HepG2 (cell line): ENCODE results near the gene BMPER. TPM values are rescaled to one million over a fixed set of nuclear protein-coding genes. Genes with fewer than 3 reads are reported as not detected.

Experiments
- ATAC-seq: fragments of 200-7000 bp; cut with Tn5 transposase; 3 replicates; pipeline ENCODE4 v1.9.1; 2020; ENCODE audit warnings: mild to moderate bottlenecking, moderate library complexity
- BruUV-seq: library from RNA; stranded (reverse); fragments of 400-500 nt; replicated peaks from 2 replicates; lab custom pipeline; 2021; lab: Mats Ljungman, UMichigan
- CTCF ChIA-PET: fragments of 300-600 bp; formaldehyde crosslinking; extraction: SDS; loops from one replicate; lab custom pipeline; 2021; ENCODE audit warnings: low total read pairs, inconsistent platforms, low intra/inter-chr PET ratio; lab: Yijun Ruan, JAX
- POLR2A ChIA-PET: fragments of 350-600 bp; sonication (Branson Sonifier 250); formaldehyde crosslinking; loops from one replicate; lab custom pipeline; 2020; ENCODE audit warnings: antibody characterized with exemption, inconsistent platforms; lab: Yijun Ruan, JAX
- DNase-seq: peaks from one replicate; pipeline ENCODE4 v3.0.0-alpha.2; 2015; ENCODE audit warnings: low spot score
- FAIRE-seq: peaks from 3 replicates; lab custom pipeline; 2011; peaks lifted over from hg19 to GRCh38; lab: Jason Lieb, UNC
- H2AFZ ChIP-seq: one replicate; pipeline ENCODE4 v1.6.1; 2011; ENCODE audit warnings: low read length, inconsistent platforms
- H3K27ac ChIP-seq: fragments of 300-600 bp; 3 replicates; pipeline ENCODE4 v1.8.0; 2011; ENCODE audit warnings: mixed run types, mild to moderate bottlenecking, mixed read lengths, low read length, inconsistent platforms; ENCODE audit not compliant: insufficient read depth; ENCODE audit errors: extremely low read length
- H3K27me3 ChIP-seq, 2 experiments: fragments of 200-600 bp in 1 of 2; 2 replicates in 1 of 2; 3 replicates in 1 of 2; pipeline versions ENCODE4 v1.6.0 to v1.8.0; 2011; ENCODE audit warnings: low read length in 2 of 2, mild to moderate bottlenecking in 2 of 2, moderate library complexity in 2 of 2, inconsistent platforms in 1 of 2; ENCODE audit not compliant: insufficient read depth in 2 of 2, control insufficient read depth in 1 of 2
- H3K36me3 ChIP-seq, 2 experiments: fragments of 200-600 bp in 1 of 2; replicated peaks in 1 of 2; 2 replicates in 1 of 2; 3 replicates in 1 of 2; pipeline versions ENCODE4 v1.5.1 to v1.8.0; 2011; ENCODE audit warnings: low read length in 2 of 2, inconsistent platforms in 1 of 2; ENCODE audit not compliant: insufficient read depth in 2 of 2, control insufficient read depth in 1 of 2
- H3K4me1 ChIP-seq: 2 replicates; pipeline ENCODE4 v1.5.1; 2012; ENCODE audit warnings: low read length, inconsistent platforms; ENCODE audit not compliant: insufficient read depth
- H3K4me2 ChIP-seq: 2 replicates; pipeline ENCODE4 v1.6.0; 2011; ENCODE audit warnings: low read depth, low read length, inconsistent platforms
- H3K4me3 ChIP-seq, 3 experiments: fragments of 200-600 bp in 1 of 3; sonication (generic), shearing (Covaris generic) in 1 of 3; replicated peaks in 1 of 3; 2 replicates each; pipeline ENCODE4 v1.5.1; 2011 to 2016; ENCODE audit warnings: low read length in 3 of 3, inconsistent platforms in 2 of 3, low read depth in 2 of 3, mild to moderate bottlenecking in 2 of 3, control low read depth in 1 of 3, mixed read lengths in 1 of 3; ENCODE audit not compliant: insufficient read depth in 1 of 3
- H3K79me2 ChIP-seq: one replicate; pipeline ENCODE4 v1.6.1; 2011; ENCODE audit warnings: low read length, inconsistent platforms; ENCODE audit not compliant: insufficient read depth
- H3K9ac ChIP-seq: 2 replicates; pipeline ENCODE4 v1.6.0; 2011; ENCODE audit warnings: mild to moderate bottlenecking, low read depth, low read length, inconsistent platforms; ENCODE audit not compliant: insufficient read depth
- H3K9me3 ChIP-seq: 2 replicates; pipeline ENCODE4 v1.5.1; 2012; ENCODE audit warnings: mild to moderate bottlenecking, low read length
- H4K20me1 ChIP-seq: 2 replicates; pipeline ENCODE4 v1.6.0; 2011; ENCODE audit warnings: inconsistent platforms, mild to moderate bottlenecking, low read length, moderate library complexity; ENCODE audit not compliant: insufficient read depth
- ARID2 ChIP-seq: sonication (generic); formaldehyde crosslinking; IDR thresholded peaks from 2 replicates; pipeline ENCODE4 v1.8.1; 2022; ENCODE audit warnings: mild to moderate bottlenecking, missing genetic modification reagents, borderline replicate concordance
- CCDC6 ChIP-seq: sonication (generic); formaldehyde crosslinking; IDR thresholded peaks from 2 replicates; pipeline ENCODE4 v1.8.1; 2022; ENCODE audit warnings: mild to moderate bottlenecking, missing genetic modification reagents, moderate library complexity
- FOXK1 ChIP-seq: sonication (generic); formaldehyde crosslinking; IDR thresholded peaks from 2 replicates; pipeline ENCODE4 v1.4.0; 2020; ENCODE audit warnings: low read depth, missing genetic modification reagents, borderline replicate concordance
- PAX8 ChIP-seq: sonication (generic); formaldehyde crosslinking; IDR thresholded peaks from 2 replicates; pipeline ENCODE4 v1.8.0; 2022; ENCODE audit warnings: mild to moderate bottlenecking, missing genetic modification reagents, borderline replicate concordance
- REXO4 ChIP-seq: sonication (generic); formaldehyde crosslinking; IDR thresholded peaks from 2 replicates; pipeline ENCODE4 v1.8.0; 2022; ENCODE audit warnings: missing genetic modification reagents, mild to moderate bottlenecking, borderline replicate concordance
- SATB2 ChIP-seq: sonication (generic); formaldehyde crosslinking; IDR thresholded peaks from 2 replicates; pipeline ENCODE4 v1.5.0; 2020; ENCODE audit warnings: missing genetic modification reagents
- SOX6 ChIP-seq, 2 experiments: fragments of 450-650 bp in 1 of 2; sonication (generic) in 1 of 2; formaldehyde crosslinking in 1 of 2; IDR thresholded peaks; 2 replicates each; pipeline versions ENCODE4 v1.4.0 to v1.6.1; 2017 to 2020; ENCODE audit warnings: antibody characterized with exemption in 1 of 2, mild to moderate bottlenecking in 1 of 2, missing genetic modification reagents in 1 of 2
- ZNF407 ChIP-seq: sonication (generic); formaldehyde crosslinking; IDR thresholded peaks from one replicate; pipeline ENCODE4 v1.5.1; 2020; ENCODE audit warnings: mild to moderate bottlenecking, missing genetic modification reagents; ENCODE audit errors: not compliant biosample characterization
- ZNF414 ChIP-seq: sonication (generic); formaldehyde crosslinking; IDR thresholded peaks from 2 replicates; pipeline ENCODE4 v1.5.0; 2020; ENCODE audit warnings: missing genetic modification reagents
- ZSCAN30 ChIP-seq: sonication (generic); formaldehyde crosslinking; IDR thresholded peaks from 2 replicates; pipeline ENCODE4 v1.5.0; 2020; ENCODE audit warnings: mild to moderate bottlenecking, missing genetic modification reagents
- WGBS: methylation state at CpG from one replicate; pipeline ENCODE4 v1.1.6; 2017; ENCODE audit warnings: low lambda C conversion rate; 5-methylcytosine and 5-hydroxymethylcytosine counted together
- in situ Hi-C: cut with HindIII; loops from 2 replicates; pipeline ENCODE4 v1.10.0; 2017; ENCODE audit warnings: low pct_unique_long_range_greater_than_20kb; ENCODE audit not compliant: extremely low pct_ligation_motif_present
- intact Hi-C: fragments of 100-400 bp; cut with micrococcal nuclease; formaldehyde crosslinking; loops from one replicate; pipeline ENCODE4 v1.10.0; 2022; ENCODE audit not compliant: unreplicated experiment
- polyA plus RNA-seq, 8 experiments: library from polyadenylated mRNA; depleted of rRNA in 3 of 8; stranded (reverse) in 7 of 8; unstranded in 1 of 8; fragments of >200 nt; fragmentation: Illumina TruSeq in 4 of 8; extraction: Trizol in 4 of 8; gene quantifications; 2 replicates each; pipeline versions ENCODE4 v1.2.1 to v1.2.3, GENCODE V29; 2011 to 2016; ENCODE audit warnings: low read depth in 4 of 8, missing spikeins in 1 of 8, mixed read lengths in 1 of 8; ENCODE audit not compliant: insufficient read depth in 1 of 8
- total RNA-seq, 5 experiments: library from RNA; depleted of rRNA; stranded (reverse); fragments of >200 nt; fragmentation: Illumina TruSeq; extraction: Trizol; gene quantifications; 2 replicates each; pipeline ENCODE4 v1.2.3, GENCODE V29; 2016; ENCODE audit warnings: low read depth in 1 of 5

Gene BMPER
- total and polyA plus RNA-seq, 2 of the 13 experiments (the other 11 are each of a cell fraction or from before 2014, with no cell fraction given), result not detected

GRCh38 chr7:34061149-34061548, 155.8 kb downstream of the BMPER start:
- Histone ChIP-seq H3K4me2 (no peak overlapping the region), H3K27me3 (no peaks in the 10 kb centered on the region; a peak in 1 of 5 replicates), H3K4me1 (no peaks in the 10 kb centered on the region), H3K27ac (no peak overlapping the region), H3K79me2 (no peaks in the 10 kb centered on the region), H3K9me3 (no peaks in the 10 kb centered on the region), H3K9ac (no peak overlapping the region), H2AFZ (no peak overlapping the region), H4K20me1 (no peaks in the 10 kb centered on the region), H3K4me3 (no peak overlapping the region), H3K36me3 (no peaks in the 10 kb centered on the region)
- in situ Hi-C loops, result no loop called here
- intact Hi-C loops, result no loop called here
- BruUV-seq, result no TSS peak
- CTCF ChIA-PET, result no interaction called here
- FAIRE-seq (no peak), ATAC-seq (no peak), DNase-seq (no peak)
- POLR2A ChIA-PET, result no interaction called here
- 12% methylated on average over 2 of the region's 2 CpGs for WGBS
- no peak for TF ChIP-seq ZSCAN30 (CRISPR knock-in tag)
- no peak for TF ChIP-seq ZNF407 (CRISPR knock-in tag)
- TF ChIP-seq ARID2 (CRISPR knock-in tag), result no peak
- no peak for TF ChIP-seq PAX8 (CRISPR knock-in tag)
- no peak for TF ChIP-seq SATB2 (CRISPR knock-in tag)
- TF ChIP-seq CCDC6, result no peak
- TF ChIP-seq FOXK1 (CRISPR knock-in tag), result no peak
- TF ChIP-seq SOX6 (IDR thresholded peaks at IDR 0.05), result no peak
- TF ChIP-seq SOX6 (CRISPR knock-in tag; IDR thresholded peaks at IDR 0.05), result no peak
- no peak for TF ChIP-seq ZNF414 (CRISPR knock-in tag)
- no peak for TF ChIP-seq REXO4 (CRISPR knock-in tag)
